GM21576 (cell line): ENCODE results near the gene SNAPC5.
"Not testable (repeated sequence)": the region's sequence is repeated elsewhere in the genome, so short reads cannot be mapped to it uniquely, and the experiment has no call there.

ENCODE experiments used
- ATAC-seq: cut with Tn5 transposase; IDR thresholded peaks from one replicate; pipeline ENCODE4 v1.9.1; 2021; ENCODE audit warnings: mild to moderate bottlenecking, moderate library complexity; ENCODE audit not compliant: unreplicated experiment

Gene SNAPC5, protein sequence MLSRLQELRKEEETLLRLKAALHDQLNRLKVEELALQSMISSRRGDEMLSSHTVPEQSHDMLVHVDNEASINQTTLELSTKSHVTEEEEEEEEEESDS

DNA sequence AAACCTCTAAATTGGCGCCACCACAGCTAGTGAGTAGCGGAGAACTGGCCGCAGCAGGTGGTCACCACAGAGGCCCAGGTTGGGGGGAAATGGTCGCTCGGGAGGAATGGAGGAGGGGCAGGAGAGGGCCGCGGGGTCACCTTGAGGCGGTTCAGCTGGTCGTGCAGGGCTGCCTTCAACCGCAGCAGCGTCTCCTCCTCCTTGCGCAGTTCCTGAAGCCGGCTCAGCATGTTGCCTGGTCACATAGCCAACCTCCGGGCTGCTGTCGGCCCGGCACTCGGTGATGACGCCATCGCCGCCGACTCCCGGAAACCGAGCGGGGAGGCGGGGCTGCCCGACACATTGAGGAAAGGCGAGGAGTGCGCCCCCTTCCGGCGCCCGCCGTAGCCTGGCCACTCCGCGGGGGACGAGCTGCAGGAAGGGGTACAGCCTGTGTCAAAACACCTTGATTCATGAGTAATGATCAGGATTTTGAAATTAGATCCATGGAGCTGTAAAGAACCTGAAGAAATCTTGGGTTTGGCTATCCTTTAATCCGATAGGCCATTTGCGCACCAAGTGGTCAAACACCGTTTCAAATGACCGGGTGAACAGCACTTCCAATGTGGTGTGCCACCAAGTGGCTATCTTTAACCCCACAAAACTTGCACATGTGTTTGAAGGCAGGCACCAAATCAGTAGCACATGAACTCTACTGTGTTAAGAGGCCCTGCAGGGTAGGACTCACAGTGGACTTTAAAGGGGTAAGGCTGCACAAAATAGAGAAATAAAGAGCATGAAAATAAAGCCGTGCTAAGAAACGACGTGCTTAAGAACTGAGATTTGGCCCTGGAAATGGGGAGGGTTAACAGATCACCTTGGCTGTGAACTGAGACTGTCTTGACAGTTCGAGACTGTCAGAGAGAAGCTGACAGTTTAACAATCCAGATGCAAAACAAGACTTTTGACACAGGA, at the start of gene SNAPC5:
Gene SNAPC5 (minus strand): TSS at position 261 of the 954 bp plus-strand sequence. CDS start 31 bp downstream, at position 230.
- peak; percentile 70 for ATAC-seq

DNA sequence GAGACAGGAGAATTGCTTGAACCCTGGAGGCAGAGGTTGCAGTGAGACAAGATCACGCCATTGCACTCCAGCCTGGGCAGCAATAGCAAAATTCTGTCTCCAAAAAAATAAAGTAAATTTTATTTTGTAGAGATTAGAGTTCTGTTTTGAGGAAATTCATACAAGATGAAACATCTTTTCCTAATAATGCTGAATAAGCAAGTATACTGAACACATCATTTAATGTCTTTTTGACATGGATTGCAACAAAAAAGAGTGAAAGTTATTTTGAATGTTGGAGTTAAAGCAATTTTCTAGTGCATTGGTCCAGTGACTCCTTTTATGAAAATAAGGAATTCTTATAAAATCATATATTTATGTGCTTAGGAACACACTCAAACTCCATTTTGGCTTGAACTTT, 47.7 kb upstream of the SNAPC5 start:
- no peak for ATAC-seq

DNA sequence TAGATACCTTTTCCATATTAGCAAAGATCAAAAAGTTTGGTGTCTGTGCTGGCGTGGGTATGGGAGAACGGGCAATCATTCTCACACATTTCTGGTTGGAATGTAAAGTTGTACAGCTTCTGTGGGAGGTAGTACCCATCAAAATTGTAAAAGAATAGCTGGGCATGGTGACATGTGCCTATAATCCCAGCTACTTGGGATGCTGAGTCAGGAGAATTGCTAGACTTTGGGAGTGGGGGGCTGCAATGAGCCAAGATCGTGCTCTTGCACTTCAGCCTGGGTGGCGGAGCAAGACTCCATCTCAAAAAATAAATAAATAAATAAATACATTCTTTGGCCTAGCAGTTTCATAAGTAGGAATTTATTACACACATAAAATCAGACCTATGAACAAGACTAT, 45.3 kb upstream of the SNAPC5 start:
- no peak for ATAC-seq

DNA sequence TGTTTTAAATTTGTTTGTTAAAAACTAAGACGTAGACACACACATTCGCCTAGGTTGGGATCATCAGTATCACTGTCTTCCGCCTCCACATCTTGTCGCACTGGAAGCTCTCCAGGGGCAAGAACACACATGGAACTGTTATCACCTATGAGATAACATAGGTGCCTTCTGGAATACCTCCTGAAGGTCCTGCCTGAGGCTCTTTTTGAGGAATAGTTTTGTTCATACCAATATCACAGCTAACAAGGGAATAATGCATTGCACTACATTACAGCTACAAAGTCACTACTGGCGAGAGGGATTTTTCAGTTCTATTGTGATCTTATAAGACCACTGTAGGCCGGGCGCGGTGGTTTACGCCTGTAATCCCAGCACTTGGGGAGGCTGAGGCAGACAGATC, 37.5 kb upstream of the SNAPC5 start:
- ATAC-seq: no peak

DNA sequence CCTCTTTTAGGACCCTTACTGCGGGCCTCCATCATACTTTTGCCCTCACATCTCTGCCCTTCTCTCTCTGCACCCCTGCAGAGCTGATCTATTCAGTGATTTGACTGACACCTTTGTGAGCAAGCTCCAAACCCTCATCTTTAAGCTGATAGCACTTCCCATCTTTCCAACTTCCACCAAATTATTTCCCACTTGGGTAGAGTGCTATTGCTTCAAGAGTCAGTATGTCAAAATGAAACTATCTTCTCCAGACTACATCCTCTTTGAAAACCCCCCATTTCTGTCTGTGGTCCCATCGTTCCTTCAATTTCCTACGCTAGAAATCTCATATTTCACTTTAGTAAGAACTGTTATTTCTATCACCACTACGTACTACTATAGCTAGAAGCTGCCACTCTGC, 27.3 kb upstream of the SNAPC5 start:
- no peak for ATAC-seq

DNA sequence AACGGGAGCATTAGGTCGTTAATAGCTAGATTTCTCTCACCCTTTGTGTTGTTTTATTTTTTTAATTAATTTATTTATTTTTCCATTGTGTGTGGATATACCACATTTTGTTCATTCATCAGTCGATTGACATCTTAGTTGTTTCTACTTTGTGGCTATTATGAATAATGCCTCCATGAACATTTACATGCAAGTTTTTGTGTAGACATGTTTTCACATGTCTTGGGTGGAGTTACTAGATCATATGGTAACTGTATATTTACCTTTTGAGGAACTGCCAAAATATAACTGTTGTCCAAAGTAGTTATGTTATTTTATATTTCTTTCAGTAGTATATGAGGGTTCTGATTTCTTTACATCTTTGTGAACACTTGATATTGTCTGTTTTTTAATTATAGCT, 26.4 kb upstream of the SNAPC5 start:
- ATAC-seq: no peak

DNA sequence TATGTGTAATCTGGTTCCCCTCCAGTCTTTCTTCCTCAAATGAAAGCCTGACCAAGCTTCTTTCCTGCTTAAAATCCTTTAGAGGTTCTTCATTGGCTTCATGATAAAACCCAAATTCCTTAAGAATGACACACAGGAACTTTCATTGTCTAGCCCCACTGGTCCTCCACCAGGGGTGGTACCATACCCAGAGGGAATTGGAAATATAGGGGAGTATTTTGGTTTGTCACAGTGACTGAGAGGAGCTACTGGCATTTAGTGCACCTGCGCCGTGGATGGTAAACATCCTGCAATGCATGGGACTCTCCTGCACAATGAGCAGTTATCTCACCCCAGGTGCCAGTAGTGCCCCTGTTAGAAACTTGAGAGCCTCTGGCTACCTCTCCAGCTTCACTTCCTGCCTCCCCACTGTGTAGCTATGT, 18.4 kb upstream of the SNAPC5 start:
- no peak for ATAC-seq

DNA sequence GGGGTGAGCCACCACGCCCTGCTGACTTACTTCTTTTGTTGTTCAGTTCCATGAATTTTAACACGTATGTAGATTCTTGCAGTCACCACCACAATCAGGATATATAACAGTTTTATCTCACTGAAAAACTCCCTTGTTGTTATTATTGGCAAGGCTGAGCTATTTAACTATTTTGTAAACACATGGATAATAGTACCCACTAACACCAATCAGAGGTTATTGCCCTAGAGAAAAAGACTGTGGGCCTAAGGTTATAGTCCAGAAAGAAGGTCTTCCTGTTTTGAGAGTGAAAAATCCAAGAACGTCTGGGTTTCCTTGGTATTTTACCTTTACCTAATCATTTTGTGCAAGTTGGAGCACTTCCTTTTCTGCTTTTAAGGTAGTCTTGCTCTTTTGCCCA, 17.0 kb upstream of the SNAPC5 start:
- no peak for ATAC-seq

DNA sequence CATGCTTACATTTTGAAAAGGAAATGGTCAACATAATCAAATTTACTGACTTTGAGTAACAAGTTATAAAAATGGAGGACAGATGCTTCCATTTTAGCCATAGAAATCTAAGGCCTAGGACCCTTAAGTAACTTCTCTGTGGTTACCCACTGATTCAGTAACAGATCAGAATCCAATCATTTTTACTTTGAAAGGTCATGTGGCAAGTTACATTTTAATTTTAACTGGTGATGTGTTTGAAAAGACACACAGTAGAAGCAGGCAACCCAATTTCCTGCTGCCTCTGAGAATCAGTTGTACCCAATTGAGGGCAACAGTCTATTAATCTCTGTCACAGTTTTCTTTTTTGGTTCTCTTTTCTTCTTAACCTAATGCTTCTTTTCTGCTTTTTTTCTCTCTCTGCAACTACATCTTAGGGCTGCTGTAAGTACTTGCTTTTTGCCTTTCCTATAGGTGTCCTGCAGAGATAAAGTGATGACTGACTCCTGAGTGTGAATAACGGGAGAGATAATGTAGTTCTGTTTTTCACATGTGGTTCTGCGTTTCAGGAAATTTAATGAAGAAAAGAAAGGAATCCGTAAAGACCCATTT, 10.8 kb upstream of the SNAPC5 start:
- no peak for ATAC-seq

DNA sequence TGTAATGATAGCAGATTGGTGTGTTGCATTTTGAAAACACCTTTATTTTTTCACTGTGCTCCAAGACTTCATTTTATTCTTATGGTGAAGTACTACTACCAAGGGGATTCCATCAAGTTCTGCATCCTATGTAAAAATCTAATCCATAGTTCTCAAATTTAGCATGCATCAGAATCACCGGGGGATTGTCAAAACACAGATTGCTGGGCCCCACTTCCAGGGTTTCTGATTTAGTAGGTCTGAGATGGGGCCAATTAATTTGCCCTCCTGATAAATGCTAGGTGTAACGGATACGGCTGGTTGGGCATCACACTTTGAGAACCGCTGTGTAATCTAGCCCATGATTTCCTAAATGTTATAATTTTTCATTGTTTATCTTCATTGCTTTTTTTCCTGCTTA, 8.3 kb upstream of the SNAPC5 start:
- ATAC-seq: no peak

DNA sequence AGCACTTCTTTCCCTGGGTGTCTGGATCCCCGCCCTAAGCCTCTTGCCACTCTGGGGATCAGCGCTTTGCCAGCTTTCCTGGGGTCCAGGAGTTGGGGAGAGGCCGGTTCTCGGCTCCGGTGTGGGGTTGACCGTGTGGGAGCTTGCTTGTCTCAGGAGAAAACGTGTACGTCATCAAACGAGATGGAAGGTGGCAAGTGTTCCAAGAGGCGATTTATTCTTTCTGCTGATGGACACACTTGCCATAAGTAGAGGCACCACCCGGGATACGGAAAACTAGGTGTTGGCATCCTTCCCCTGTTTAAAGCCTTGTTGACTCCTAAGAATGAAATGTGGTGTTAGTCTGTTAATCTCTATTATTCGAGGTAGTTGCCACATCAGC, 7.9 kb upstream of the SNAPC5 start:
- ATAC-seq: no peak

DNA sequence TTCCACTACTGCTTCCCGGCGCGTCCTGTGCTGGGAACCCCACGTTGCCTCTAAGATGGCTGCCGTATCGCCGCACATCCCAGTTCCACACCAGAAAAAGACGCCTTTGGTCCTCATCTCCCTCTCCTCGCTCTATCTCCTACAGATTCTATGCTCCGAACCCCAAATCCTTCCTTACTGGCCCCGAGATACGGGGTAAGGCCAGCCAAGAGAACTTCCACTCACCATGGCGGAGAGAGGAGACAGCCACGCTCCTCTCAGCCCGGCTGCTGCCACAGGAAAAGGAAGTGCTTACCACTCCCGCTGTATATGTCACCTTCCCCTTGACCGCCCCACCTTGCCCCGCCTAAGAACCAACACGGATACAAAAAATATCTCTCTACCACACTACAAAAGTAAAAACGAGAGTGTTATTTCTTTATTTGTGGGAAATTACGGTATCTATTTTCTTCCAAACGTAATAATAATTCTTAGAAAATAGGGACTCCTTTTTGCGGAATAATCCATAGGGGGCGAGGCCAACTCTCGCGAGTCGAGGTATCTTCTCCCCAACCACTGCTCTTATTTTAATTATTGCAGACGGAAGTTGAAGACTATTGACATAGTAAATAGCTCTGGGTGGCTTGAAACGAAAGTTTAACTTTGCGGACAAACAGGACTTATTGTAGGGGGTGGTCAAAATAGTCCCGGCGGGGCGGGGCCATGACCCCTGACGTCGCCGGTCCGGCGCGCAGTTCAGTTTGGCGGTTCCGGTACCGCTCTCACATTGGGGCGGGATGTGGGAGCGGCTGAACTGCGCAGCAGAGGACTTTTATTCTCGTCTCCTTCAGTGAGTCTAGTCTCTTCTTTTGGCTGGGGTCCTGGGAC, 7.2 kb upstream of the SNAPC5 start, which contains the start of the genes RPL4 and ZWILCH:
Gene RPL4 (minus strand): TSS at position 293 of the 867 bp plus-strand sequence. CDS start 65 bp downstream, at position 228.
Gene ZWILCH (plus strand): TSS at position 764 of the 867 bp plus-strand sequence. CDS start 13 bp downstream, at position 777.
- ATAC-seq: peak; percentile 78

DNA sequence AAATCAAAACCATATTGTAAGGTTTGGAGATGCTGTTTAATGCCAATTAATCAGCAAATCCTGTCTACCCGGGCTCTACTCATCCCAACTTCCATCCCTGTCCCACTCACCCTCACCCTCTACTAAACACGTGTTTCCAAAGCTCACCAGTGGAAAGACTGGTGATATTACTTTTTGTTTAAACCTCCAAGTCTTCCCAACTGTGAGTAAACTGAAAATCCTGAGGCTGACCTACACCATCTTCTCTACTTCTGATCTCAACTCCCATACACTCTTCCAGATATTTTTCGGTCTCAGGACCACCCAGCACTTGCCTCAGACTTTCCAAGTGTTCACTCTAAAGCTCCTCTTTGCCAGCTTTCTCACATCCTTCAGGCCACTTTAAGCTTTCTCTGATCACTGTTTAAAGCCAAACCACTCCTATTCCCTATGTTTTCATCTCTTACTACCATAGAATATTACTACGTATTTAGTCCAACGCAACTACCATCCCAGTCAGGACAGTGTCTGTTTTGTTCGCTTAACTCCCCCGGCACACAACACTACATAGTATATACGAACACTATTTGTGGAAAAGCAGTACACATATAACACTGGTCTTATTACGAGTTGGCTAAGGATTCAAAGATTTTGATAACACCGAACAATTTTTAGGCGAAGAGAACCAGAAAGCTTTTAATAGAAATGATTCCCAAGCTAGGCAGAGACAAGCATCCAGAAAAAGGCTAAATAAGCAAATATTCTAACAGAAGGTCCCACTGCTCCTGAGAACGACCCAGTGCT, 6.4 kb upstream of the SNAPC5 start:
- ATAC-seq: no peak

DNA sequence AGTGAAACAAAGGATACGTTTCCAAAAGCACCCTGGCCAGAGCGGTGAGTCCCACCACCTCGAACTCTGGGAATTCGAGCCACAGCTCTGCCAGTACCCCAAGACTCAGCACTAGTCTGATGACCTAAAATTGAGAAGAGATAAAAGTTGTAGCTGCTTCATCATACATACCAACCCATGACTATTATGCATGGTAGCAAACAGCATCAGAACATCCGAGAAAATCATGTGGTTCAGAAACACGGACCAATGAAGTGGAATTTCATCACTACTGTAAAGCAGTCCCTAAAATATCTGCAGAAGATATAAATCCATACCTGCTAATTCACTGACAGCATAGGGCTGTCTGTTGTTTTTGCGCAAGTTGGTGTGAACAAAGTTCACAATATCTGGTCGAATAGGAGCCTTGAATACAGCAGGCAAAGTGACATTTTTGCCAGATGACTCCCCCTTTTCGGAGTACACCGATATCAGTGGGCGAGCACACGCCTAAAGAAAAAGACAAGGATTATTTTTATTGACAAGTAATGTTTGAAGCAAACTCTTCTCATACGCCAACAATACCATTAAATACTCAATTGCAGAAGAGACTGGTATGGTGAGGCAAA, 5.6 kb upstream of the SNAPC5 start:
- not testable (repeated sequence) for ATAC-seq

DNA sequence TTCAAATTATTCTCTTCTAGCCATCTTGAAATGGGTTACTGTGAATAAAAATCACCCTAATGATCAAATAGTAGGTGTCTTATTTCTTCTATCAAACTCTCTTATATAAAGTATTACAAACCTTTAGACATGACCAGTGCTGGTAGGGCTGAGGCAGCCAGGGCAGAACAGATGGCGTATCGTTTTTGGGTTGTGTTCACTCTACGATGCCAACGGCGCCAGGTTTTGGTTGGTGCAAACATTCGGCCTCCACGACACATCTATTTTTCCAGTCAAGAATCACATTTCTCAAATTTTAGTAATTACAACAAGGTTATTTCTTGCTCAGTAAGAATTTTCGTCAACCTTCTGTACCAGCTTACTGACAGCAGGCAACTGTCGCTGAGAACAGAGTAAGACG, 4.9 kb upstream of the SNAPC5 start:
- ATAC-seq: no peak

DNA sequence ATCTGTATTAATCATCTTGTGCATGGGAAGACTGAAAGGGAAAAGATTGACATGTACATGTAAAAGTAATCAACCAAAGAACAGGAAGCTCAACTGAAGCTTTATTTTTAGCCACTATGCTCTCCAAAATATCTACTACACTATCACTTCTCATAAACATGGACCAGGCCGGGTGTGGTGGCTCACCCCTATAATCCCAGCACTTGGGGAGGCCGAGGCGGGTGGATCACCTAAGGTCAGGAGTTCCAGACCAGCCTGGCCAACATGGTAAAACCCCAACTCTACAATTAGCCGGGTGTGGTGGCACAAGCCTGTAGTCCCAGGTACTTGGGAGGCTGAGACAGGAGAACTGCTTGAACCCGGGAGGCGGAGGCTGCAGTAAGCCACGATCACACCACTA, 2.8 kb upstream of the SNAPC5 start:
- ATAC-seq: not testable (repeated sequence)

DNA sequence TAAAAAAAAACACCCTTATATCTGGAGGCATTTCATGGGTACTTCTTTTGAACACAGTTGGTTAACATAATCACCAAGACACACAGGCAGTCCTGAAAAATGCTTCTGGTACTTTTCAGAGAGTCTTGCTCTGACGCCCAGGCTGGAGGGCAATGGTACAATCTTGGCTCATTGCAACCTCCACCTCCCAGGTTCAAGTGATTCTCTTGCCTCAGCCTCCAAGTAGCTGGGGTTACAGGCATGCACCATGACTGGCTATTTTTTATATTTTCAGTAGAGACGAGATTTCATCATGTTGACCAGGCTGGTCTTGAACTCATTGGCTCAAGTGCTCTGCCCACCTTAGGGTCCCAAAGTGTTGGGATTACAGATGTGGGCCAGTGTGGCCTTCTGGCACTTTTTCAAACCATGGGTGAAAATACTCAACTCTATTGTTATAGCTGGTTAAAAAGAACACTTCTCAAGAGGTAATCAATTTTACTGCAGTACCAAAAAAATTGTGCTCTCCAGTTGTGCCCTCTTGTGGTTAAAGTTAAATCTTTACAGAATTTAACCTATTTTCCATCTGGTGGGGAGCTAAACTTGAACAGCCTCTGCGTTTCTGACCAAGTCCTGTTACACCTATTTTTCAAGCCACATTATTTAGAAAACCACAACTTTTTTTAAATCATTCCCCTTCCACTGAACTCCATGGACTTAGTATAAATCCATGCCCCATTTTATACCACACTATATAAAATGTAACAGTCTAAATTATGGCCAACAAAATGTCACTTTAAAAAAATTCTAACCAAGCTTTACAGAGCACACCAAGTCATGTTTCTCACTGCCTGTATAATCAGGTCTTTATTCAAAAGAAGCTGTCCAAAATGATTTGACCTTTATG, 1.2 kb upstream of the SNAPC5 start:
- no peak for ATAC-seq

DNA sequence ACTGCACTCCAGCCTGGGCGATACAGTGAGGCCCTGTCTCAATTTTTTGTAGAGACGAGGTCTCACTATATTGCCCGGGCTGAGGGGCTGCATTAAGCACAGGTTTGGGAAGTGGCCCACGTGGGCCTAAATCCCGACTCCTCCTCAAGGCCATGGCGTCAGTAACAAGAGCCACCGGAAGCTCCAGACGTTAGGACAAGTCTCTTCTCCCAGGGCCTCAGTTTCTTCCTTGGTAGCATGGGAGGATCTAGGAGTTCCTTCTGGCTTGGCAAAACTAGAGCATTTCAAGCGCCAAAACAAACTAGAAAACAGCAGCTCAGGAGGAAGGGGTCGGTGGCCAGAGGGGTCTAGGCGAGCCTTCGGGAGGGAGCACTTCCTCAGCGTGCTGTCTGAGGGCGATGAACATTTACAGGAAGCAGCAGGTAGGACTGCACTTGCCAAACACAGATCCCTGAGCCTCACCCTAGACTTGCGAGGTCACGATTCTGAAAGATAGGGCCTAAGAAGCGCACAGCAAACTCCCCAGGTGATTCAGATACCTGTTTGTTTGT, 536 bp downstream of the SNAPC5 start:
- ATAC-seq: peak; percentile 10
